ENCODE results near the gene RRP7A. TPM values are rescaled to one million over a fixed set of nuclear protein-coding genes. Genes with fewer than 3 reads are reported as not detected.
"Not testable (repeated sequence)": the region's sequence is repeated elsewhere in the genome, so short reads cannot be mapped to it uniquely, and the experiment has no call there.

The RRP7A gene
- total RNA-seq, 1 donor from 2014 or later: 47.9 TPM

DNA sequence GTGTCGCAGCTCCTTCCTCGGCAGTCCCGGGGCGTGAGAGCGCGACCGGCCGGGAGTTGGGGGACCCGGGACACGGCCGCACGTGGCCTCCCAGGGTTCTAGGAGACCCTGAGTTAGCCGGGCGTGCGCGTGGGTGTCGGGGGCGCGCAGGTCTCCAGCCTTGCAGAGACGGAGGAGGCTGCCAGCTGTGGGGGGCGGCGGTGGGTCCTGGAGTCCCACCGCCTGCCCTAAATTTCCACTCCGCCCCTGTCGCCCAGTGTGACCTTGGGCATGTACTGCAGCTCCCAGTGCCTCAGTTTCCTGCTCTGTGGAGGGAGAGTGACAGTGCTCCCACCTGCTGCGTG is 18.8 kb downstream of the RRP7A start:
- Mint-ChIP-seq H3K36me3 (ENCODE audit: low read depth, unreplicated experiment) (no peaks in the 10 kb centered on the region), H3K27me3 (ENCODE audit: unreplicated experiment) (peaks cover 5% of the 10 kb centered on the region), H3K4me1 (ENCODE audit: unreplicated experiment) (peaks cover 15% of the 10 kb centered on the region), H3K9me3 (ENCODE audit: unreplicated experiment) (no peaks in the 10 kb centered on the region), H3K27ac (ENCODE audit: unreplicated experiment) (no peak overlapping the region), H3K4me3 (ENCODE audit: unreplicated experiment) (no peak overlapping the region)
- DNase-seq (ENCODE audit: low spot score): no peak
- TF ChIP-seq, protein P1, sequence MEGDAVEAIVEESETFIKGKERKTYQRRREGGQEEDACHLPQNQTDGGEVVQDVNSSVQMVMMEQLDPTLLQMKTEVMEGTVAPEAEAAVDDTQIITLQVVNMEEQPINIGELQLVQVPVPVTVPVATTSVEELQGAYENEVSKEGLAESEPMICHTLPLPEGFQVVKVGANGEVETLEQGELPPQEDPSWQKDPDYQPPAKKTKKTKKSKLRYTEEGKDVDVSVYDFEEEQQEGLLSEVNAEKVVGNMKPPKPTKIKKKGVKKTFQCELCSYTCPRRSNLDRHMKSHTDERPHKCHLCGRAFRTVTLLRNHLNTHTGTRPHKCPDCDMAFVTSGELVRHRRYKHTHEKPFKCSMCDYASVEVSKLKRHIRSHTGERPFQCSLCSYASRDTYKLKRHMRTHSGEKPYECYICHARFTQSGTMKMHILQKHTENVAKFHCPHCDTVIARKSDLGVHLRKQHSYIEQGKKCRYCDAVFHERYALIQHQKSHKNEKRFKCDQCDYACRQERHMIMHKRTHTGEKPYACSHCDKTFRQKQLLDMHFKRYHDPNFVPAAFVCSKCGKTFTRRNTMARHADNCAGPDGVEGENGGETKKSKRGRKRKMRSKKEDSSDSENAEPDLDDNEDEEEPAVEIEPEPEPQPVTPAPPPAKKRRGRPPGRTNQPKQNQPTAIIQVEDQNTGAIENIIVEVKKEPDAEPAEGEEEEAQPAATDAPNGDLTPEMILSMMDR (IDR thresholded peaks at IDR 0.05; ENCODE audit: unreplicated experiment): no peak

DNA sequence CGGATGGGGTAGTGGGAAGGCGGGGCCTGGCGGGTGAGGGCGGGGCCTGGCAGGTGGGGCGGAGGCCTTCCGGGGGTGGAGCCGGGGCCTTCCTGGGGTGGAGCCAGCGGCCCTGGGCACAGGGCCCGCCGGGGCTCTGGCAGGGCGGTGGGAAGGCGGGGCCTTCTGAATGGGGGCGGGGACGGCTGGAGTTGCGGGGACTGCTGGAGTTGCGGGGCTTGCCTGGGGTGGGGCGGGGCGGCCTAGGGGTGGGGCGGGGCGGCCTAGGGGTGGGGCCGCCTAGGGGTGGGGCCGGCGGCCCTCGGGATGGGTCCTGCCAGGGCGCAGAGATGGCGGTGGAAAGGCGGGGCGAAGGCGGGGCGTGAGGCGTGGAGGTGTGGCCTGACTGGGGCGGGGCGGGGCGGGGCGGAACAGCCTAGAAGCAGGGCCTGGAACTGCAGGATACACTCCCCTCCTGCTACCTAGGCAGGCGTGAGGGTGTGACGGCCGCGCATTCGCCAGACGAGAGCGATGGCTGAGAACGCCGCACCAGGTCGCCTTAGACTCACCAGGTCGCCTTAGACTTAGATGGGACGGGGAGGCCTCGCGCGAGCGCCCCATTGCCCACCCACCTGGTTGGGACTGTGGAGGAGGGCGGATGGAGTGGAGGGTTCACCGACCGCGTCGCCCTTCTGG is 19.3 kb downstream of the RRP7A start:
- DNase-seq (ENCODE audit: low spot score): peak; percentile 45
- Mint-ChIP-seq H3K4me3 (ENCODE audit: unreplicated experiment) (no peak overlapping the region), H3K4me1 (ENCODE audit: unreplicated experiment) (peaks cover 15% of the 10 kb centered on the region)

DNA sequence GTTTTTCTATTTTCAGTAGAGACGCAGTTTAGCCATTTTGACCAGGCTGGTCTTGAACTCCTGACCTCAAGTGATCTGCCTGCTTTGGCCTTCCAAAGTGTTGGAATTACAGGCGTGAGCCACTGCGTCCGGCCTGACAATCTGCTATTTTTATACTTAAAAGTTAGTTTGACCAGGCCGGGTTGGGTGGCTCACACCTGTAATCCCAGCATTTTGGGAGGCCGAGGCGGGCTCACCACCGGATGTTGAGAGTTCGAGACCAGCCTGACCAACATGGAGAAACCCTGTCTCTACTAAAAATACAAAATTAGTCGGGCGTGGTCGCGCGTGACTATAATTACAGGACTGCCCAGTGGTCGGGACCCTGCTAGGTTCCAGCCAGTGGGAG is 19.8 kb downstream of the RRP7A start:
- not testable (repeated sequence) for H3K4me3 Mint-ChIP-seq (ENCODE audit: unreplicated experiment); H3K9me3 Mint-ChIP-seq (ENCODE audit: unreplicated experiment); H3K36me3 Mint-ChIP-seq (ENCODE audit: low read depth, unreplicated experiment); H3K27me3 Mint-ChIP-seq (ENCODE audit: unreplicated experiment); DNase-seq (ENCODE audit: low spot score)
- H3K27ac Mint-ChIP-seq (ENCODE audit: unreplicated experiment): peak overlapping the region; percentile 77
- peaks cover 15% of the 10 kb centered on the region for H3K4me1 Mint-ChIP-seq (ENCODE audit: unreplicated experiment)

More for the DNA sequence above, 19.3 kb downstream of the RRP7A start:
- TF ChIP-seq, protein P1 (IDR thresholded peaks at IDR 0.05; ENCODE audit: unreplicated experiment): no peak
- no peaks in the 10 kb centered on the region for H3K9me3 Mint-ChIP-seq (ENCODE audit: unreplicated experiment)
- peaks cover 5% of the 10 kb centered on the region for H3K27me3 Mint-ChIP-seq (ENCODE audit: unreplicated experiment)
- no peaks in the 10 kb centered on the region for H3K36me3 Mint-ChIP-seq (ENCODE audit: low read depth, unreplicated experiment)
- H3K27ac Mint-ChIP-seq (ENCODE audit: unreplicated experiment): no peak overlapping the region

DNA sequence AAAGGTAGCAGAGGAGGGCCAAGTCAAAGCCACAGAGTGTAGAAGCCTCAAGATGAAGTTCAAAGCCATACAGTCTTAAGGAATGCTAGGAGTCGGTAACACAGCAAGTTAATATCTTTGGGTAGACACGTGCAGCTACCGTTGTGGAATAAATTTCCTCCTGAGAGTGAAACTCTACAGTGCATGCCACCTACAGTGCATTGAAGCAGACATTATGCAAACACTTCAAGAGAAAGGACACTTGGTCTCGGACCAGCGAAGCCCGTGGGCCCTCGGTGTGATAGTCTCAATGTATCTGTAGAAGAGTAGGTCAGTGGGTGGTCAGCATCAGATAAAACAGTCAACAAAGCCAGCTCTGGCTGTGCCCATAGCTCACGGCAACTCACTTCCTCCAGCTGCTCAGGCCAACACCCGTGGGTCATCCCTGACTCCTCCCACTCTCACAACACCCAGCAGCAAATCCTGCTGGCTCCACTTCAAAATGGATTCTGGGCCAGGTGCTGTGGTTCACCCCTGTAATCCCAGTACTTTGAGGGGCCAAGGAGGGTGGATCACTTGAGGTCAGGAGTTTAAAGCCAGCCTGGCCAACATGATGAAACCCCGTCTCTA is 24.0 kb downstream of the RRP7A start:
- peaks cover 15% of the 10 kb centered on the region for H3K4me1 Mint-ChIP-seq (ENCODE audit: unreplicated experiment)
- H3K36me3 Mint-ChIP-seq (ENCODE audit: low read depth, unreplicated experiment): not testable (repeated sequence)

DNA sequence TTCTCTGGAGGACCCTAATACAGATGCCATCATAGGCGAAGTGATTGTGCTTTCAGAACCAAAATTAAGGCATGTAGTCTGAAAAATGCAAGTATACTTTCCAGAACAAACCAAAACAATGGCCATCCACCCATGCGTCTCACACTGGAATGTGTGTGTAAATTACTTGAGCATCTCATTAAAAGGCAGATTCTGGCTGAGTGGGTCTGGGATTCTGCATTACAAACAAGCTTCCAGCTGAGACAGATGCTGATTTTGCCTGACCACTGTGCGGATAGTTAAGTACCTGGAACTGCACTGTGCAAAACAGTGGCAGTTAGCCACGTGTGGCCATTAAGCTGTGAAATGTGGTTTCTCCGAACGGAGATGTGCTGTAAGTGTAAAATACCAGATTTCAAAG is 26.2 kb downstream of the RRP7A start:
- H3K4me1 Mint-ChIP-seq (ENCODE audit: unreplicated experiment): peaks cover 7% of the 10 kb centered on the region
- no peak overlapping the region for H3K27ac Mint-ChIP-seq (ENCODE audit: unreplicated experiment)
- H3K36me3 Mint-ChIP-seq (ENCODE audit: low read depth, unreplicated experiment): no peaks in the 10 kb centered on the region
- H3K4me3 Mint-ChIP-seq (ENCODE audit: unreplicated experiment): no peak overlapping the region
- no peaks in the 10 kb centered on the region for H3K9me3 Mint-ChIP-seq (ENCODE audit: unreplicated experiment)
- TF ChIP-seq, protein P1 (IDR thresholded peaks at IDR 0.05; ENCODE audit: unreplicated experiment): no peak
- H3K27me3 Mint-ChIP-seq (ENCODE audit: unreplicated experiment): peaks cover 6% of the 10 kb centered on the region
- no peak for DNase-seq (ENCODE audit: low spot score)

More for the DNA sequence above, 24.0 kb downstream of the RRP7A start:
- H3K27ac Mint-ChIP-seq (ENCODE audit: unreplicated experiment); H3K9me3 Mint-ChIP-seq (ENCODE audit: unreplicated experiment); H3K4me3 Mint-ChIP-seq (ENCODE audit: unreplicated experiment); DNase-seq (ENCODE audit: low spot score); H3K27me3 Mint-ChIP-seq (ENCODE audit: unreplicated experiment): not testable (repeated sequence)

DNA sequence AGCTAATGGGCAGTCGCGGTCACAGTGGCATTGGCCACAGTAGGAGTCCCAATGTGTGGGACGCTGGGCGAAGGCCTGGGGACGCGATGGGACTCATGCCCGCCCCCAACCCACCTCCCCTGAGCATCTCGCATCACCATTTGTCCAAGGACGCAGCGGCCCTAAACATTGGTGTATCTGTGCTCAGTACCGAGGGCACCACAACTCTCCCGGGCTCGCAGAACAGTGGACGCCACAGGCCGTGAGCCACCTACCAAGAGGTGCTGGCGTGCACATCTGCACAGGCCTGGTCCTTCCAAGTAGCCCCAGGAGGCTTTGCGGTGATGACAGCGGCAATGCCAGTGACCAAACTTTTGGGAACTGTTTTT is 27.3 kb downstream of the RRP7A start:
- no peak overlapping the region for H3K4me3 Mint-ChIP-seq (ENCODE audit: unreplicated experiment)

More for the DNA sequence above, 27.3 kb downstream of the RRP7A start:
- Mint-ChIP-seq H3K36me3 (ENCODE audit: low read depth, unreplicated experiment) (no peaks in the 10 kb centered on the region), H3K27ac (ENCODE audit: unreplicated experiment) (no peak overlapping the region), H3K4me1 (ENCODE audit: unreplicated experiment) (peaks cover 3% of the 10 kb centered on the region), H3K9me3 (ENCODE audit: unreplicated experiment) (no peaks in the 10 kb centered on the region), H3K27me3 (ENCODE audit: unreplicated experiment) (peaks cover 6% of the 10 kb centered on the region)
- DNase-seq (ENCODE audit: low spot score): no peak
- TF ChIP-seq, protein P1 (IDR thresholded peaks at IDR 0.05; ENCODE audit: unreplicated experiment): no peak
